Measurements from ENCODE around the gene CXCL14. TPM values are rescaled to one million over a fixed set of nuclear protein-coding genes. Genes with fewer than 3 reads are reported as not detected.

CXCL14 gene
- total RNA-seq, 2 donors from 2014 or later = 0.20 to 0.44 TPM

DNA sequence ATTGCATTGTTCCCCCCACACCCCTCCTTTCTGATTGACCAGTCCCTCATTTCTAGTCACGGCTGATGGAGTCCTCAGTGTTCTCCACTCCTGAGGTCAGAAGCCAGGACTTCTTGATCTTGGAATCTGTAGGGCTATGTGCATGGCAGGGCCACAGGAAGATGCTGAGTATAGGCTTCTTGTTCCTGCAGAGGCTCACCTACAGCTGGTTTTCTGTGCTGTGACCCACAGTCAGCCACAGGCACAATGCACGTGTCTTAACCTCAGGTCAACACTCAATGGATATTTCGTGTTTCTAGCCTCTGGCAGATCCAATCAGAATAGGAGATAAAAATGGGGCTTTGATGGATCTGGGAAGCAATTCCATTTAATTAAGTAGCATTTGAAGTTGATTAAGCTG lies 14.3 kb upstream of the CXCL14 start:
- no peak overlapping the region for H3K4me3 Mint-ChIP-seq
- no peaks in the 10 kb centered on the region for H3K9me3 ChIP-seq (ENCODE audit: control insufficient read depth, low read length)
- H3K27ac Mint-ChIP-seq = no peak overlapping the region
- no peaks in the 10 kb centered on the region for H3K4me1 ChIP-seq (ENCODE audit: control insufficient read depth, insufficient read depth, low read length)
- H3K36me3 ChIP-seq (ENCODE audit: control insufficient read depth, insufficient read depth, low read length) = no peaks in the 10 kb centered on the region
- 90 to 100% methylated on average over 3 of the region's 3 CpGs for WGBS, 2 experiments (ENCODE audit: insufficient coverage in 1 of 2, insufficient read length in 1 of 2)
- no peaks in the 10 kb centered on the region for H3K4me1 Mint-ChIP-seq
- no peak overlapping the region for H3K4me3 ChIP-seq (ENCODE audit: low read length)
- no peaks in the 10 kb centered on the region for H3K9me3 Mint-ChIP-seq
- no peak for TF ChIP-seq CTCF (conservative IDR thresholded peaks at IDR 0.05)
- H3K27me3 ChIP-seq (ENCODE audit: control insufficient read depth, insufficient read depth, low read length, poor library complexity, severe bottlenecking) = peaks cover 9% of the 10 kb centered on the region
- DNase-seq = no peak
- no peak overlapping the region for H3K27ac ChIP-seq (ENCODE audit: low read depth, low read length)
- no peak overlapping the region for H3K9ac ChIP-seq (ENCODE audit: extremely low read depth, low read length, poor library complexity, severe bottlenecking)
- H3K36me3 Mint-ChIP-seq (ENCODE audit: low read depth) = no peaks in the 10 kb centered on the region
- peaks cover 32% of the 10 kb centered on the region for H3K27me3 Mint-ChIP-seq (ENCODE audit: insufficient read depth)

GRCh38 chr5:135592312-135593045 lies 13.7 kb upstream of the CXCL14 start:
- Histone ChIP-seq H3K4me1 (ENCODE audit: control insufficient read depth, insufficient read depth, low read length) (no peaks in the 10 kb centered on the region), H3K27ac (ENCODE audit: low read depth, low read length) (no peak overlapping the region), H3K36me3 (ENCODE audit: control insufficient read depth, insufficient read depth, low read length) (no peaks in the 10 kb centered on the region), H3K9me3 (ENCODE audit: control insufficient read depth, low read length) (no peaks in the 10 kb centered on the region), H3K4me3 (ENCODE audit: low read length) (no peak overlapping the region), H3K9ac (ENCODE audit: extremely low read depth, low read length, poor library complexity, severe bottlenecking) (no peak overlapping the region), H3K27me3 (ENCODE audit: control insufficient read depth, insufficient read depth, low read length, poor library complexity, severe bottlenecking) (peaks cover 9% of the 10 kb centered on the region)
- WGBS, 2 experiments (ENCODE audit: insufficient coverage in 1 of 2, insufficient read length in 1 of 2) = 86 to 91% methylated on average over 4 to 6 of the region's 6 CpGs
- no peak overlapping the region for H3K27ac Mint-ChIP-seq
- peaks cover 32% of the 10 kb centered on the region for H3K27me3 Mint-ChIP-seq (ENCODE audit: insufficient read depth)
- no peaks in the 10 kb centered on the region for H3K36me3 Mint-ChIP-seq (ENCODE audit: low read depth)
- no peak for DNase-seq
- no peak overlapping the region for H3K4me3 Mint-ChIP-seq
- no peaks in the 10 kb centered on the region for H3K4me1 Mint-ChIP-seq
- no peaks in the 10 kb centered on the region for H3K9me3 Mint-ChIP-seq
- no peak for TF ChIP-seq CTCF (conservative IDR thresholded peaks at IDR 0.05)

- no peak overlapping the region for H3K27ac Mint-ChIP-seq
- WGBS, 2 experiments (ENCODE audit: insufficient coverage in 1 of 2, insufficient read length in 1 of 2) = 93 to 98% methylated on average over 4 to 5 of the region's 5 CpGs
- Histone ChIP-seq H3K4me3 (ENCODE audit: low read length) (no peak overlapping the region), H3K36me3 (ENCODE audit: control insufficient read depth, insufficient read depth, low read length) (no peaks in the 10 kb centered on the region), H3K27ac (ENCODE audit: low read depth, low read length) (no peak overlapping the region), H3K4me1 (ENCODE audit: control insufficient read depth, insufficient read depth, low read length) (no peaks in the 10 kb centered on the region), H3K9ac (ENCODE audit: extremely low read depth, low read length, poor library complexity, severe bottlenecking) (no peak overlapping the region), H3K27me3 (ENCODE audit: control insufficient read depth, insufficient read depth, low read length, poor library complexity, severe bottlenecking) (peaks cover 9% of the 10 kb centered on the region), H3K9me3 (ENCODE audit: control insufficient read depth, low read length) (no peaks in the 10 kb centered on the region)
- H3K9me3 Mint-ChIP-seq = no peaks in the 10 kb centered on the region
- TF ChIP-seq CTCF (conservative IDR thresholded peaks at IDR 0.05) = no peak
- no peaks in the 10 kb centered on the region for H3K4me1 Mint-ChIP-seq
- H3K4me3 Mint-ChIP-seq = no peak overlapping the region
- H3K36me3 Mint-ChIP-seq (ENCODE audit: low read depth) = no peaks in the 10 kb centered on the region
- DNase-seq = no peak
- H3K27me3 Mint-ChIP-seq (ENCODE audit: insufficient read depth) = peaks cover 32% of the 10 kb centered on the region
Observed at GRCh38 chr5:135591277-135591676, 12.5 kb upstream of the CXCL14 start.
